HG03469 (cell line): ENCODE measurements around the gene PPP6R3.

Source experiments
- ATAC-seq: cut with Tn5 transposase; IDR thresholded peaks from one replicate; pipeline ENCODE4 v1.9.1; 2021; ENCODE audit warnings: mild to moderate bottlenecking, moderate library complexity, moderate number of reproducible peaks; ENCODE audit not compliant: unreplicated experiment

Gene PPP6R3, protein sequence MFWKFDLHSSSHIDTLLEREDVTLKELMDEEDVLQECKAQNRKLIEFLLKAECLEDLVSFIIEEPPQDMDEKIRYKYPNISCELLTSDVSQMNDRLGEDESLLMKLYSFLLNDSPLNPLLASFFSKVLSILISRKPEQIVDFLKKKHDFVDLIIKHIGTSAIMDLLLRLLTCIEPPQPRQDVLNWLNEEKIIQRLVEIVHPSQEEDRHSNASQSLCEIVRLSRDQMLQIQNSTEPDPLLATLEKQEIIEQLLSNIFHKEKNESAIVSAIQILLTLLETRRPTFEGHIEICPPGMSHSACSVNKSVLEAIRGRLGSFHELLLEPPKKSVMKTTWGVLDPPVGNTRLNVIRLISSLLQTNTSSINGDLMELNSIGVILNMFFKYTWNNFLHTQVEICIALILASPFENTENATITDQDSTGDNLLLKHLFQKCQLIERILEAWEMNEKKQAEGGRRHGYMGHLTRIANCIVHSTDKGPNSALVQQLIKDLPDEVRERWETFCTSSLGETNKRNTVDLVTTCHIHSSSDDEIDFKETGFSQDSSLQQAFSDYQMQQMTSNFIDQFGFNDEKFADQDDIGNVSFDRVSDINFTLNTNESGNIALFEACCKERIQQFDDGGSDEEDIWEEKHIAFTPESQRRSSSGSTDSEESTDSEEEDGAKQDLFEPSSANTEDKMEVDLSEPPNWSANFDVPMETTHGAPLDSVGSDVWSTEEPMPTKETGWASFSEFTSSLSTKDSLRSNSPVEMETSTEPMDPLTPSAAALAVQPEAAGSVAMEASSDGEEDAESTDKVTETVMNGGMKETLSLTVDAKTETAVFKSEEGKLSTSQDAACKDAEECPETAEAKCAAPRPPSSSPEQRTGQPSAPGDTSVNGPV

DNA sequence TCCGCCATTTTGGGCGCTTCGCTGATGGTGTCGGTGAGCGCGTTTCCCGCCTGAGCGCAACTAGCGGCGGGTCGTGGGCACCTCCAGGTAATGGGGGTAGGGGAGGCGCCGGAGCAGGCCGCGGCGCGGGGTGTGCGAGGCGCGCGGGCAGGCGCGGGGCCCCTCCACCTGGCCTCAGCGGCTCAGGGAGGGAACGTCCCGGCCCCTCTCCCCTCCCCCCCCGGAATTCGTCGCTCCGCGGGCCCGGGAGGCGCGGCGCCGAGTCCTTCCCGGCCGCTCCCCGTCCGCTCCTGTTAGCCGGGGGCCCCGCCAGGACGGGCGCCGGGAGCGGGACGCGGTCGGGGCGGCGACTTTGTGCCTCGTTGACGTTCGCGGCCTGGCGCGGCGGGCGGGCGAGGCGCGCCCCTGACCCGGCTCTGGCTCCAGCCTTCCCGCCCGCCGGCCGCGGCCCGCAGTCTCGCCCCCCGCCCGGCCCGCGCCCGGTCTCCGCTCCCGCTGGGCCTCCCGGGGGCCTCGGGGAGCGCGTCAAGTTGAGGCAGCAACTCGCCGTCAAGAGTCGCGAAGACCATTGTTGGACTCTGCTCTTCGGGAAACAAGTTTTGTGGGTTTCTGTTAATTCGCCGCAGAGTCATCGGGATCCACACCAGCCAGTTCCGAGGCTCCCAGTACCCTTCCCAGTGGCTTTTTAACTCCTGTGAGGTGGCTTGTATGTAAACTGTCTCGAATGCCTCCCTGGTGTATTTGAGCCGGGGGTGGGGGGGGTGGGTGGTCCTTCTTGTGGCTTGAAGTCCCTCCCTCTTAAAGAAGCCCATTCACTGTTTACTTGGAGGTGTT lies at the start of gene PPP6R3:
Gene PPP6R3 (plus strand): TSS at position 12 of the 834 bp plus-strand sequence. CDS start 76,913 bp downstream, outside the sequence.
- ATAC-seq: peak; percentile 16

DNA sequence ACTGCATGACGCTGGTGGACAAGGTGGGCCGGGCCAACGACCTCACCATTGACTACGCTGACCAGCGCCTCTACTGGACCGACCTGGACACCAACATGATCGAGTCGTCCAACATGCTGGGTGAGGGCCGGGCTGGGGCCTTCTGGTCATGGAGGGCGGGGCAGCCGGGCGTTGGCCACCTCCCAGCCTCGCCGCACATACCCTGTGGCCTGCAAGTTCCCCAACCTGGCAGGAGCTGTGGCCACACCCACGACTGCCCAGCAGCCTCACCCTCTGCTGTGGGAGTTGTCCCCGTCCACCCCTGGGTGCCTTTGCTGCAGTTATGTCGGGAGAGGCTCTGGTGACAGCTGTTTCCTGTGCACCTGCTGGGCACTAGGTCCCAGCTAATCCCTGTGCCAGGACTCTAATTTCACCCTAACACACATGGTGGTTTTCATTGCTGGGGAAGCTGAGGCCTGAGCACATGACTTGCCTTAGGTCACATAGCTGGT lies 49.0 kb upstream of the PPP6R3 start:
- no peak for ATAC-seq

DNA sequence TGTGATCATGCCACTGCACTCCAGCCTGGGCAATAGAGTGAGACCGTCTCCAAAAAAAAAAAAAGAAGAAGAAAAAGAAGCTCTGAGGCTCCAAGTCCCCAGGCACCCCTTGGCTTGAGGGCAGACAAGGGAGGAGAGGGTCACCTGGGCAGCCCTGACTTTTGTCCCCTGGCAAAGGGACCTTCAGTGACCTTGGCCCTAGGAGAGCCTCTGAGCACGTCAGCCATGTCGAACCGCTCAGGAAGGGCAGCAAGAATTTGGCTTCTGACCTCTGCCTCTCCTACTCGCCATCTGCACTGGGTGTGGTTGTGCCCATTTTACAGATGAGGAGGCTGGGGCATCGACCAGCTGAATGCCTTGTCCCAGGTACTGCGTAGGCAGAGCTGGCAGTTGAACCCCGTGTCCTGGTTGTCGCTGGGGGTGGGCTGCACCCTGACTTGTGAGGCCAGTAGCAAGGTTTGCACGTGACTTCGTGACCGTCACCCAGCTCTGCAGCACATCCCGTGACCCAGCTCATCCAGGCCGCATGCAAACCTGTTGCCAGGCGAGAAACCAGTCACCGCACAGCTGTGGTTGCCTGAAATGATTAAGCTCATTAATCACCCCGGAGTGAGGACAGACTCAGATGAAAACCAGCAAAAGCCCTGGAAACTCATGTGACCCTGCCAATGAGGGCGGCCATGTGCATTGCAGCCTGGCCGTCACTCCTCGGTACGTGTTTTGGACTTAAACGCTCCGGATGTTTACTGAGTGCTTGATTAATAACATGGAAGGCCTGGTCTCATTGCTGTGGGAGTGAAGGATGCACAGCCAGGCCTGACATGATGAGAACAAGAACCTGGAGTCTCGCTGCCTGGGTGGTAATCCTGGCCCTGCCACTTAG lies 47.7 kb upstream of the PPP6R3 start:
- no peak for ATAC-seq

DNA sequence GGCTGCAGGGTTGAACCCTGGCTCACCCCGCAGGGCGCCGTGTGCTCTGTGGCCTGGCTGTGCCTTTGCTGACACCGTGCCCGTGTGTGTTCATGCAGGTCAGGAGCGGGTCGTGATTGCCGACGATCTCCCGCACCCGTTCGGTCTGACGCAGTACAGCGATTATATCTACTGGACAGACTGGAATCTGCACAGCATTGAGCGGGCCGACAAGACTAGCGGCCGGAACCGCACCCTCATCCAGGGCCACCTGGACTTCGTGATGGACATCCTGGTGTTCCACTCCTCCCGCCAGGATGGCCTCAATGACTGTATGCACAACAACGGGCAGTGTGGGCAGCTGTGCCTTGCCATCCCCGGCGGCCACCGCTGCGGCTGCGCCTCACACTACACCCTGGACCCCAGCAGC lies 47.0 kb upstream of the PPP6R3 start:
- no peak for ATAC-seq

DNA sequence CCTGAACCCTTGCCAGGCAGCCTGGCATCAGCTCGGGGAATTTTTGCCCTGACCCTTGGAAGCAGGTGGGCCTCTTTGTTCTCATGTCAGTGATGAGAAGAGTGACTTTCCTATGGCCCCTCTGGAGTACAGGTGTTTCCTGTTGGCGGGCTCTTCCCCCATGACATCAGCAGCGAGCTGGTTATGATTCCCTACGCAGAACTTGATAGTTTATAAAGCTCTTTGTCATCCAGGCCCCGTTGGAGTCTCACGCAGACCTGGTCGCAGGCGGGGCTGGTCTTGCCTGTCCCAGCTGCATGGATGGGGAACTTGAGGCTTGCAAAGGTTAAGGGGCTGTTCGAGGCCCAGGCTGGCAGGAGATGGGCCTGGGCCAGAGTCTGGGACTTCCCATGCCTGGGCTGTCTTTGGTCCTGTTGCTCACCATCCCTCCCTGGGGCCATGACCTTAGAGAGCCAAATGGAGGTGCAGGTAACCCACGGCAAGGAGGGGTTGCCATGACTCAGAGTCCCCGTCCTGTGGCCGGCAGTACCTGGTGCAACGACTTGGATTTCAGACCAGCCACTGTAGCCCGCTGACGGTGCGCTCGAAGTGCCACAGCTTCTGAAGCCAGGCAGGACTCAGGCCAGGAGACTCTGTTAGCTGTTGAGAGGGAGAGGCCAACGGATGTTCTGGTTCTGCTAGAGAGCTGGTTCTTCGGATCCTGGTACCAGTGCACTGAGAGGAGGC lies 45.9 kb upstream of the PPP6R3 start:
- no peak for ATAC-seq

DNA sequence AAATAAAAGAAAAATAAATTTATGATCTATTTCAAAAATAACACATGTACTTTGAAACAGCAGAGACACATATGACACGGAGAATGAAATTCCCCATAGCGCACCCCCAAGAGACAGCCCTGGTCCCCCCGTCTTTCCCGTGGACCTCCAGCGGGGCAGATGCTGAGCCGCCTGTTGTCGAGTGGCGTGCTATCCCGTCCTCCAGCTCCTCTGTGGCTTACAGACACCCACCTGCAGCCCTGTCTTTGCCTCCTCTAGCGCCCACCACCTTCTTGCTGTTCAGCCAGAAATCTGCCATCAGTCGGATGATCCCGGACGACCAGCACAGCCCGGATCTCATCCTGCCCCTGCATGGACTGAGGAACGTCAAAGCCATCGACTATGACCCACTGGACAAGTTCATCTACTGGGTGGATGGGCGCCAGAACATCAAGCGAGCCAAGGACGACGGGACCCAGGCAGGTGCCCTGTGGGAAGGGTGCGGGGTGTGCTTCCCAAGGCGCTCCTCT lies 44.4 kb upstream of the PPP6R3 start:
- ATAC-seq: no peak

DNA sequence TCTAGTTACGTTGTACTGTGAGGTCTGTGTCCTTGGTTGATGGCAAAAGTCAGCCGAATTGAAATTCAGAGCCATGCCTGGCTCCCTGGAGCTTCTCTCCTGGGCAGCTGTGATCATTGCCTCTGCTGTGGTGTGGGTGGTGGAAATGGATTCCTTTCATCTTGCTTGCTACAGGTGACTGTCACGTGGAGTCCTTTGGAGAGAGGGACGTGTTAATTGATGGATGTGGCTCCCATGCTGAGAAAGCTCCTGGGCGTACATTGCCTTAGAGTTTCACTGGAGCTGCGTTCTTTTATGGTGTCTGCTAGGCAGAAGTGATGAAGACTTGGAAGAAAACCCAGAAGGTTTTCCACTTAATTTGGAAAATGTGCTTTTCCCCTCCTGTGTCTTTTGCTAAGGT lies 41.9 kb upstream of the PPP6R3 start:
- no peak for ATAC-seq

DNA sequence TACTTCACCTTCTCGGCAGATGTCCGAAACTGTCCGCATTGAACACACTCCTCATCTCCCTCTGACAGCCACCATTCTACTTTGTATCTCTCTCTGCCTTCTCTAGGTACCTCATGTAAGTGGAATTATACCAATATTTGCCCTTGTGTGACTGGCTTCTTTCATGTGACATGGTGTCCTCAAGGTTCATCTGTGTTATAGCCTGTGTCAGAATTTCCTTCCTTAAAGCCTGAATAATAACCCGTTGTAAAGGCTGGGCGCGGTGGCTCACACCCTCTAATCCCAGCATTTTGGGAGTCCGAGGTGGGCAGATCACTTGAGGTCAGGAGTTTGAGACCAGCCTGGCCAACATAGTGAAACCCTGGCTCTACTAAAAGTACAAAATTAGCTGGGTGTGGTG lies 40.4 kb upstream of the PPP6R3 start:
- no peak for ATAC-seq

DNA sequence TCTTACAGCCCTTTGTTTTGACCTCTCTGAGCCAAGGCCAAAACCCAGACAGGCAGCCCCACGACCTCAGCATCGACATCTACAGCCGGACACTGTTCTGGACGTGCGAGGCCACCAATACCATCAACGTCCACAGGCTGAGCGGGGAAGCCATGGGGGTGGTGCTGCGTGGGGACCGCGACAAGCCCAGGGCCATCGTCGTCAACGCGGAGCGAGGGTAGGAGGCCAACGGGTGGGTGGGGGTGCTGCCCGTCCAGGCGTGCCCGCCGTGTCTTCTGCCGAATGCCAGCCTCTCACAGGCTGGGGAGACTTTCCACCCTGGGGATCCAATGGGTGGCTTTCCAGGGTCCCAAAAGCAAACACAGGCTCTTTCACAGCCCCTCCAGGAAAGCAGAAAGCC lies 37.1 kb upstream of the PPP6R3 start:
- ATAC-seq: no peak

DNA sequence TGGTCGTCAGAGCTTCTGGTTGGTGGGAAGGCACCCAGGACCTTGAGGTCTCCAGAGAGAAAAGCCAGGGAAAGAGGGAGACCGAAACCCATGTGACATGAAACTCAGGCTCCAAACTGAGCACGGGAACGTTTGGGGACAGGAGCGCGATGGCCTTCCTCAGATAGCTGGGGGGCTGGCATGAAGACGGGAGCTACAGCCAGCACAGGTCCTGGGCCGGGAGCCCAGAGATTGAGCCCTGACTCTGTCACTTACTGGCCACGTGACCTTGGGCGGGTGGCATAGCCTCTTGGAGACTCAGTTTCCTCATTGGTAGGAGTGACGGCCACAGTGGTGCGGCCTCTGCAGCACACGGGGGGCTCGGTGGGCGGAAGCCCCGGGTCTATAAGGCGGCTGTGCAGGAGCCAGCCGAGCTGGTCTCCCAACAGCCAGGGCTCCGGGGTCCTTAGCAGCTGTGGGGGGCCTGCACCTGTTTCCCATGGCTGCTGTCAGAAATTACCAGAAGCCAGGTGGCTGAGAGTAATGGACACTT lies 36.4 kb upstream of the PPP6R3 start:
- ATAC-seq: no peak

DNA sequence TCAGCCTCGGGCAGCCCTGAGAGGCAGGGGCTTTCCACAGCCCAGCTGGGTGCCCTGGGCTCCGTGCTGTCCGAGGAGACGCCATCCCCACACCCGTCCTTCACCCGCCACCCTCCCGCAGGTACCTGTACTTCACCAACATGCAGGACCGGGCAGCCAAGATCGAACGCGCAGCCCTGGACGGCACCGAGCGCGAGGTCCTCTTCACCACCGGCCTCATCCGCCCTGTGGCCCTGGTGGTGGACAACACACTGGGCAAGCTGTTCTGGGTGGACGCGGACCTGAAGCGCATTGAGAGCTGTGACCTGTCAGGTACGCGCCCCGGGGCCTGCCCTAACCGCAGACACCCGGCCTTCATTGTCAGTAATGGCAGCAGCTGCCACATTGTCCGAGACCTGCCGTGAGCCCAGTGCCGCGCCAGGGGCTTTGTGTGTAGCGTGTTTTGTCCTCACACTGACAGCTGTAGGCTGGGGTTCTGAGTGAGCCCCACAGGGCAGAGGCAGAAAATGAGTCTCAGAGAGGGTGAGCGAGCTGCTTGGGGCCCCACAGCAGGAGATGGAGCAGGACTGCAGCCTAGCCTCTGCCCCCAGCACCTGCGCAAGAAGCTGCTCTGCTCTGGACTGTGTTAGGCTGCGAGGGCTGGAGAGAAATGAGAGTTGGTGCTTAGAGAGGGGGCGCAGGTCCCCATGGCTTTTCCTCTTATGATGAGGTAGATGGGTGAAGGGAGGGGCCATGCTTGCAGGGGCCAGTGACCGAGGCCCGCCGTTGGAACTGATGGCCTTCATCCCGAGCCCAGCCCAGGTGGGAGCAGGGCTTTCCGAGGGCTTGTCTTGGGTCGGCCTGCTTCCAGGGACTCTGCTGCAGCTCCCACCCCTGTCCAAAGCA lies 35.3 kb upstream of the PPP6R3 start:
- no peak for ATAC-seq

DNA sequence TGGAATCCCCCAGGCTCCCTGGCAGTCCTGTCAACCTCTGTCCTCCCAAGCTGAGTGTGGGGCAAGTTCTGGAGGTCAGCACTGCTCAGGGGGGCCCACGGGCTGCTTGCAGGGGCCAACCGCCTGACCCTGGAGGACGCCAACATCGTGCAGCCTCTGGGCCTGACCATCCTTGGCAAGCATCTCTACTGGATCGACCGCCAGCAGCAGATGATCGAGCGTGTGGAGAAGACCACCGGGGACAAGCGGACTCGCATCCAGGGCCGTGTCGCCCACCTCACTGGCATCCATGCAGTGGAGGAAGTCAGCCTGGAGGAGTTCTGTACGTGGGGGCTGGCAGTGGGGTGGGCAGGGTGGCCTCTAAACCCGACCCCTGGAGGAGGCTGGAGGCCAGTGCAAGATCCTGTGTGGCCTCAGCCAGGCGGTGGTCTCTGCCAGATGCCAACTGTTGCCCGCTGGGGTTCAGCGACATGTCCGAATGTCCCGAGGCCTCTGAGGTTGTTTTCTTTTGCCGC lies 34.6 kb upstream of the PPP6R3 start:
- ATAC-seq: no peak

DNA sequence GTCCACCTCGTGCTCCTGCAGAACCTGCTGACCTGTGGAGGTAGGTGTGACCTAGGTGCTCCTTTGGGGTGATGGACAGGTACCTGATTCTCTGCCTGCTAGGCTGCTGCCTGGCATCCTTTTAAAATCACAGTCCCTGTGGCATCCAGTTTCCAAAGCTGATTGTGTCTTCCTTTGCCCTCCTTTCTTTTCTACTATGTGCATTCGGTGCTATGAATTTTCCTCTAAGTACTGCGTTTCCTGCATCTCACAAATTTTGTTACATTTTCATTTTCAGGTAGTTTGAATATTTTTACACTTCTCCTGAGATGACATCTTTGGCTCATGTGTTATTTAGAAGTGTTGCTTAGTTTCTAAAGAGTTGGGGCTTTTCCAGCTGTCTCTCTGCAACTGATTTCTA lies 30.9 kb upstream of the PPP6R3 start:
- no peak for ATAC-seq

DNA sequence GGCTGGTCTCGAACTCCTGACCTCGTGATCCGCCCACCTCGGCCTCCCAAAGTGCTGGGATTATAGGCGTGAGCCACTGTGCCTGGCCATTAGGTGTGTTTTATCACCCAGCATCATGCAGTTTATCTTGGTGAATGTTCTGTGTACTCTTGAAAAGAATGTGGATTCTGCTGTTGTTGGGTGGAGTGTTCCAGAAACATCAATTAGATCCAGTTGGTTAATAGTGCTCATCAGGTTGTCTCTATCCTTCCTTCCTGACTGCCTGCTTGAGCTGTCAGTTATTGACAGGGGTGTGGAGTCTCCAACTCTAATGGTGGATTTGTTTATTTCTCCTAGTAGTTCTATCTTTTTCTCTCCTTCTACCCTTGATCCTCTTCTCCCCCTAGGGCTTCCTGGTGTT lies 30.2 kb upstream of the PPP6R3 start:
- ATAC-seq: no peak

DNA sequence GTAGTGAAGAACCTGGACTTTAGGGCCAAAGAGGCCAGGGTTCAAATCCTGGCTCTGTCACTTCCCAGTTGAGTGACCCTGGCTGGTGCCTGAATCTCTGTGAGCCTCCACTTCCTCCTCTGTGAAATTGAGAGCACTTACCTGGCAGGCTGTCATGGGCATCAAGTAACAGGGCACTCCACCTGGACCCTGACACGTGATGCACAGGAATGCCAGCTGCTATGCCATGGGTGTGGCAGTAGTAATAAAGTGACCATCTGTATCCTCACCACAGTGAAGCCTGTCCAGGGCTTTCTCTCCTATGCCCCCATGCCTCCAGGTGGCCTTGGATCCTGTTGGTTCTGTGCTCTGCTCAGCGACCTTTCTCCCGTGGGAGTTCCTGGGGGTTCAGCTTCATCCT lies 29.8 kb upstream of the PPP6R3 start:
- no peak for ATAC-seq

DNA sequence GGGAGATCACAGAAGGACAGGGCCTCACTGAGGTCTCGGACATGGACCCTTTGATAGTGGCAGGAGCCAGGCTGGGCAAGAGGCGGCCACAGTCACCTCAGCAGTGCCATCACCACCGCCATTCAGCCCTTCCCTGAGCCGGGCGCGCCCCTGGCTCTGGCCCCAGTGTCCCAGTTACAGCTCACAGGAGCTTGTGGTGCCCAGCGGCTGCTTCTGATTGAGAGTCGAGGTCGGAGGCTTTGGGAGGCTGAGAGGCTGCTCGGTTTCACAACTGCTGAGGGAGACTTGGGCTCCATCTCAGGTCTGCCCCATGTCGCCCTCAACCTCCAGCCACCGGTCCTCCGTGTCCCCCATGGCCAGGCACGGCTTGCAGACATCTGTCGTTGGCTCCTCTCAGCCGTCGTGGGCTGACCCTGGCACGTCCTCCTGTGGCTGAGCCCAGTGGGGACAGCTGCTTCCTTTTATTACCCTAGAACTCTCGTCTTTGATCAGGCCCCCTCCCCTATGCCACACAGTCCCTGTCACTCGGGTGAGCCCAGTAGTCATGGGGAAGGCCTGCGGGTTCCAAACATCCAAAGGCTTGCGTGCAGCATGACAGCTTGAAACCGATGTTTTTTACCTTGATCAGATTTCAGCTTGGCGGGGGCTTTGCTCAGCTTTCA lies 28.4 kb upstream of the PPP6R3 start:
- no peak for ATAC-seq

DNA sequence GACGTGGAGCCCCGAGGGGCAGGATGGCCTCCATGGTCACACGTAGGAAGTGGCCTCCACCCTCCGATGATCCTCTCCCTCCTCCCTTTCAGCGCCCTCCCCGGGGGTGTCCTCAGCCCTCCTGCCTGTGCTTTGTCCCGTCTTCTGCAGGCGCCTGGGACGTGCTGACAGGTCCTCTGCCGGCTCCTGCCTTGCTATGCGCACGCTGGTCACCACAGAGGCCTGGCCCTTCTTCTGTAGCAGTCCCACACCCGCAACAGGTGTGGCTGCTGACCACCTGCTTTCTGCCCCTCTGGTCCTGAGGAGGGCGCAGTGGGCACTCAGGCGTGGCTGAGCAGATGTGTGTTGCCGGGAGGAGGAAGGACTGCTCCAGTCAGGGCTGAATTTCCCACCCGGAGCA lies 27.7 kb upstream of the PPP6R3 start:
- no peak for ATAC-seq
